PC-9 (cell line): ENCODE measurements around the gene WBP1. TPM values are rescaled to one million over a fixed set of nuclear protein-coding genes. Genes with fewer than 3 reads are reported as not detected.
"Not testable (repeated sequence)": the region's sequence is repeated elsewhere in the genome, so short reads cannot be mapped to it uniquely, and the experiment has no call there.

ENCODE experiments used
- BruUV-seq: library from RNA; stranded (reverse); fragments of 400-500 nt; replicated peaks from 2 replicates; lab custom pipeline; 2021; lab: Mats Ljungman, UMichigan
- CTCF ChIA-PET: fragments of 300-600 bp; sonication (Branson Sonifier 250); formaldehyde crosslinking; loops from one replicate; lab custom pipeline; 2022; ENCODE audit warnings: antibody characterized with exemption; lab: Charles Lee
- POLR2A ChIA-PET: fragments of 300-600 bp; sonication (Branson Sonifier 250); formaldehyde crosslinking; loops from one replicate; lab custom pipeline; 2022; ENCODE audit warnings: antibody characterized with exemption; ENCODE audit not compliant: unreplicated experiment; lab: Charles Lee
- DNase-seq, 2 experiments: peaks; one replicate each; pipeline versions ENCODE4 v3.0.0 to v3.0.0-alpha.2; 2015 to 2022; ENCODE audit warnings: mixed read lengths in 1 of 2
- H2AFZ ChIP-seq: fragments of 200-600 bp; sonication (generic); 2 replicates; pipeline ENCODE4 v1.8.1; 2017; ENCODE audit warnings: antibody characterized with exemption
- H3F3A ChIP-seq: fragments of 200-600 bp; sonication (generic); 2 replicates; pipeline ENCODE4 v1.8.1; 2017; ENCODE audit warnings: antibody characterized with exemption, mild to moderate bottlenecking, low read depth; ENCODE audit not compliant: insufficient read depth
- H3K27ac ChIP-seq: fragments of 200-600 bp; sonication (generic); 2 replicates; pipeline ENCODE4 v1.6.1; 2016; ENCODE audit warnings: mixed run types
- H3K27me3 ChIP-seq: fragments of 200-600 bp; sonication (generic); 2 replicates; pipeline ENCODE4 v1.6.1; 2016; ENCODE audit warnings: low read depth, mixed run types; ENCODE audit not compliant: insufficient read depth
- H3K36me3 ChIP-seq: fragments of 200-600 bp; sonication (generic); 2 replicates; pipeline ENCODE4 v1.6.1; 2016; ENCODE audit warnings: low read depth, mixed run types
- H3K4me1 ChIP-seq: fragments of 200-600 bp; sonication (generic); replicated peaks from 2 replicates; pipeline ENCODE4 v1.6.1; 2016; ENCODE audit warnings: mixed run types; ENCODE audit not compliant: insufficient read depth
- H3K4me2 ChIP-seq: fragments of 200-600 bp; sonication (generic); 2 replicates; pipeline ENCODE4 v1.6.1; 2017; ENCODE audit warnings: mixed run types
- H3K4me3 ChIP-seq: fragments of 200-600 bp; sonication (generic); 2 replicates; pipeline ENCODE4 v1.6.1; 2016; ENCODE audit warnings: mixed run types
- H3K79me2 ChIP-seq: fragments of 200-600 bp; sonication (generic); 2 replicates; pipeline ENCODE4 v1.6.1; 2017; ENCODE audit warnings: low read depth, mixed run types
- H3K9me2 ChIP-seq: fragments of 200-600 bp; sonication (generic); 2 replicates; pipeline ENCODE4 v1.8.1; 2017; ENCODE audit warnings: mild to moderate bottlenecking; ENCODE audit not compliant: insufficient read depth
- H3K9me3 ChIP-seq: fragments of 200-600 bp; sonication (generic); 2 replicates; pipeline ENCODE4 v1.8.1; 2016; ENCODE audit warnings: low read depth; ENCODE audit not compliant: insufficient read depth
- H4K20me1 ChIP-seq: fragments of 200-600 bp; sonication (generic); 2 replicates; pipeline ENCODE4 v1.8.1; 2017; ENCODE audit not compliant: insufficient read depth
- EZH2 ChIP-seq: fragments of 200-600 bp; sonication (generic); IDR thresholded peaks from 2 replicates; pipeline ENCODE4 v1.8.0; 2017; ENCODE audit warnings: antibody characterized with exemption, low read depth
- intact Hi-C: fragments of 100-400 bp; cut with micrococcal nuclease; formaldehyde crosslinking; loops from one replicate; pipeline ENCODE4 v1.10.0; 2022; ENCODE audit not compliant: unreplicated experiment
- total RNA-seq: library from RNA; stranded (reverse); gene quantifications from 2 replicates; pipeline ENCODE4 v1.2.3, GENCODE V29; 2021
- TF ChIP-seq, protein P1 (sequence below): fragments of 200-600 bp; sonication (generic); conservative IDR thresholded peaks from 2 replicates; pipeline ENCODE4 v1.6.1; 2017; ENCODE audit warnings: mixed run types, antibody characterized with exemption, mild to moderate bottlenecking, moderate library complexity

WBP1 gene
- total RNA-seq, 1 experiment from 2014 or later: 68.0 TPM

DNA sequence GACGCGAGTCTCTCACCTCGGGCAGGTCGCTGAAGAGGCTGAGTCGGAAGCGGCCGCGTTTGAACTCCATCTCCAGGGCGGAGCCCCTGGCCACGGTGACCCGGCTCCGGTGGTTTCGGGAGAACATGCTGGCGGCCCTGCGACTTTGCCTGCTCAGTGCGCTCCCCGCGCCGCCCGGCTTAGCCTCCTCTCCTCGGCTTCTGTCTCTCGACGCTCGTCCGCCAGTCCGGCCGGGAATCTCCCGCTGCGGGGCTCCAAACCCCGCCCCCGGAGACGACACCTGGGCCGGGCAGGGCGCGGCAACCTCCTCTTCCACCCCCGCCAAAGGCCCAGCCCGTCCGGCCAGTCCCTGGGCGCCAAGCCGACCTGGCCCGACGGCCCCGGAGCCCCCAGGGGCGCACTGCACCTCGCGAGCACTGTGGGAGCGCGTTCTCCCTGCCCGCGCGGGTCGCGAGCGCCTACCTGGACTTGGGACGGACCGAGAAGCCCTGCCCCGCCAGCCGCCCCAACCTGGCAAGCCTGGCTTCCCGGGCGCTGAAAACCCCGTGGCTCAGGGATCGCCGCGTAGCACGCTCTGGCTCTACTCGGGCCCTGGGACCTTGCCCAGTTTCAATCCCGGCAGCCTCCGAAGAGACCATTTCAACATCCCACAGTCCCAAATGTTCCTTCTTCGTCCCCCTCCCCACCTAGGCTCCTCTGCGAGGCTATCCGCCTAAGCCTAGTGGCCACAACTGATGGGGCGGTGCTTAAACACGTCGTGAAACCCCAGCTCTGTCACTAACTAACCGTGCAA is 16.4 kb upstream of the WBP1 start, which contains the start of gene RTKN:
RTKN (minus strand) TSS at position 248 of the 793 bp plus-strand sequence; CDS start at position 127, 121 bp downstream.
- peak; percentile 74 to 85 for DNase-seq
- Histone ChIP-seq H3K4me2 (peak within 1 kb of the TSS; percentile 93), H3K79me2 (peaks cover 35% of the 10 kb centered on the region), H3K4me3 (peak within 1 kb of the TSS; percentile 66), H3K9me2 (no peaks in the 10 kb centered on the region), H3F3A (peaks cover 23% of the 10 kb centered on the region), H3K36me3 (0 out of 2 replicates have a peak, but pooled peaks cover 4% of the 10 kb centered on the region), H4K20me1 (peaks cover 24% of the 10 kb centered on the region), H2AFZ (peak within 1 kb of the TSS; percentile 87), H3K27ac (peak within 1 kb of the TSS; percentile 64), H3K27me3 (no peaks in the 10 kb centered on the region), H3K9me3 (no peaks in the 10 kb centered on the region), H3K4me1 (peaks cover 17% of the 10 kb centered on the region)
- TSS peak; percentile 64 for BruUV-seq
- ChIA-PET POLR2A (no interaction called here), CTCF (no interaction called here)
- intact Hi-C loops: no loop called here
- TF ChIP-seq, protein P1, sequence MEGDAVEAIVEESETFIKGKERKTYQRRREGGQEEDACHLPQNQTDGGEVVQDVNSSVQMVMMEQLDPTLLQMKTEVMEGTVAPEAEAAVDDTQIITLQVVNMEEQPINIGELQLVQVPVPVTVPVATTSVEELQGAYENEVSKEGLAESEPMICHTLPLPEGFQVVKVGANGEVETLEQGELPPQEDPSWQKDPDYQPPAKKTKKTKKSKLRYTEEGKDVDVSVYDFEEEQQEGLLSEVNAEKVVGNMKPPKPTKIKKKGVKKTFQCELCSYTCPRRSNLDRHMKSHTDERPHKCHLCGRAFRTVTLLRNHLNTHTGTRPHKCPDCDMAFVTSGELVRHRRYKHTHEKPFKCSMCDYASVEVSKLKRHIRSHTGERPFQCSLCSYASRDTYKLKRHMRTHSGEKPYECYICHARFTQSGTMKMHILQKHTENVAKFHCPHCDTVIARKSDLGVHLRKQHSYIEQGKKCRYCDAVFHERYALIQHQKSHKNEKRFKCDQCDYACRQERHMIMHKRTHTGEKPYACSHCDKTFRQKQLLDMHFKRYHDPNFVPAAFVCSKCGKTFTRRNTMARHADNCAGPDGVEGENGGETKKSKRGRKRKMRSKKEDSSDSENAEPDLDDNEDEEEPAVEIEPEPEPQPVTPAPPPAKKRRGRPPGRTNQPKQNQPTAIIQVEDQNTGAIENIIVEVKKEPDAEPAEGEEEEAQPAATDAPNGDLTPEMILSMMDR: no peak
- no peak for TF ChIP-seq EZH2

DNA sequence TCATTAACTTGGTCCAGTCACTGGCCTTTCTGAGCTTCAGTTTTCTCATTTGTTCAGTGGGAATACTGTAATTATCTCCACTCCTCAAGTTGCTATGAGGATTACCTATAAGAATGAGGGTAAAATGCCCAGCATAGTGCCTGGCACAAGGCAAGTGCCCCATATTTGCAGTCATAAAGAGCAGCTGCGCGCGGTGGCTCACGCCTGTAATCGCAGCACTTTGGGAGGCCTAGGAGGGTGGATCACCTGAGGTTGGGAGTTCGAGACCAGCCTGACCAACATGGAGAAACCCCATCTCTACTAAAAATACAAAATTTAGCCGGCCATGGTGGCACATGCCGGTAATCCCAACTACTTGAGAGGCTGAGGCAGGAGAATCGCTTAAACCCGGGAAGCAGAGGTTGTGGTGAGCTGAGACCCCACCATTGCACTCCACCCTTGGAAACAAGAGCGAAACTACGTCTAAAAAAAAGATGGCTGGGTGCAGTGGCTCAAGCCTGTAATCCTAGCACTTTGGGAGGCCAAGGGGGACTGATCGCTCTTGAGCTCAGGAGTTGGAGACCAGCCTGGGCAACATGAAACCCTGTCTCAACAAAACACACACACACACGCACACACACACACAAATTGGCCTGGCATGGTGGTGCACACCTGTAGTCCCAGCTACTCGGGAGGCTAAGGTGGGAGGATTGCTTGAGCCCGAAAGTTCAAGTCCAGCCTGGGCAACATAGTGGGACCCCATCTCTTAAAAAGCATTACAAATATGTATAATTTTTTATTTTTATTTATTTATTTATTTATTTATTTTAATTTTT is 15.5 kb upstream of the WBP1 start:
- Histone ChIP-seq H3K4me1 (peaks cover 17% of the 10 kb centered on the region), H3K4me3 (peak overlapping the region; percentile 66), H3K4me2 (peak overlapping the region; percentile 93), H4K20me1 (peaks cover 23% of the 10 kb centered on the region), H3K27ac (peak overlapping the region; percentile 64), H3K79me2 (peaks cover 27% of the 10 kb centered on the region), H3F3A (peaks cover 23% of the 10 kb centered on the region), H2AFZ (peak overlapping the region; percentile 87)
- H3K36me3 ChIP-seq, DNase-seq, intact Hi-C loops, H3K27me3 ChIP-seq, BruUV-seq, CTCF ChIA-PET, H3K9me2 ChIP-seq, POLR2A ChIA-PET, H3K9me3 ChIP-seq: not testable (repeated sequence)

DNA sequence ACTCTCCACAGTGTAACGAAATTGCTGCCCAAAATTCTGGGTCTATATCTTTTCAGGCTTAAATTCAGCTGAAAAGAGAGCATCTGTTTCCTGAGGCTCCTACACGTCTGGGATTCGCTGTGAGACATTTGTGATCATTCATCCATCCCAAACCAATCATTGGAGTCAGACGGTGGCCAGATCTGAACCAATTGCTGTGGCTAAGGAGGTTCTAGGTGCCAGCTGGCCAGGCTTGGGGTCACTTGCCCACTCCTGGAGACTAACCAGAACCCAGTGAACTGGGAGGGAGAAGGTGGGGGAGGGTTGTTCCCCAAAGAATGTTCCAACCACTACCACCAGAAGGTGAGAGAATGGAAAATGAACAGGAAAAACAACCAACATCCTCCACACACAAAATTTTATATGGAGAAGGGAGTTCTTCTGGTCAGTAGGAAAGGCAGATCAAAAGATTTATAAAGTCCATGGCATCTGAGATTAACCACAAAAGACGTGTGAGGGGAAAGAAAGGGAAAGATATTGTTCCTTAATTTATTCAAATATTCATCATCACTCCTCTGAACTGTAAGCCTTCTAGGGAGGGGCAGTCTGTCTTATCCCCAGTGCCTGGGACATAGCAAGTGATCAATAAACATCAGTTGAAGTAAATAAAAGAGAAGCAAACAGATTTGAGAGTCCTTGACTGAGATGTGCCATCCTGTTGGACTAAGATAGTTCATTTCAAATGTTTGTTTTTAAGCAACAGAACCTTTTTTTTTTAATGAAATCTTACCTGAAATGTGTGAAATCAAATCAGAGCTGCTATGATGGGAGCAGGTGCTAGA is 13.5 kb upstream of the WBP1 start:
- intact Hi-C loops: no loop called here
- Histone ChIP-seq H3K27ac (no peak overlapping the region), H3K4me3 (no peak overlapping the region), H3F3A (peaks cover 23% of the 10 kb centered on the region), H3K9me2 (no peaks in the 10 kb centered on the region), H2AFZ (no peak overlapping the region), H3K9me3 (no peaks in the 10 kb centered on the region), H3K4me1 (peaks cover 15% of the 10 kb centered on the region), H3K27me3 (no peaks in the 10 kb centered on the region), H3K36me3 (no peaks in the 10 kb centered on the region), H3K79me2 (peaks cover 6% of the 10 kb centered on the region), H4K20me1 (peaks cover 3% of the 10 kb centered on the region; the same call in 1 of the 2 replicates), H3K4me2 (no peak overlapping the region; the same call in 1 of the 2 replicates)
- ChIA-PET CTCF (no interaction called here), POLR2A (interaction anchor here (1.0 kb wide), 1 partner anchor 14 kb away, joined by 8 read pairs; the partner anchor contains the start of gene WBP1)
- no TSS peak for BruUV-seq
- TF ChIP-seq EZH2: no peak
- TF ChIP-seq, protein P1: no peak
- peak in 1 of 2 experiments; percentile 18 for DNase-seq
